Keratinocyte (primary cell): ENCODE data around the gene RASD1. TPM values are rescaled to one million over a fixed set of nuclear protein-coding genes. Genes with fewer than 3 reads are reported as not detected.

Experiments used
- DNase-seq: peaks from one replicate; pipeline ENCODE4 v3.0.0-alpha.2; 2011; ENCODE audit warnings: low read depth, missing footprints, low spot score
- FAIRE-seq: peaks from 2 replicates; lab custom pipeline; 2011; peaks lifted over from hg19 to GRCh38; lab: Jason Lieb, UNC
- H2AFZ ChIP-seq: 2 replicates; pipeline ENCODE4 v1.6.0; 2012; ENCODE audit warnings: low read length, control low read depth, inconsistent platforms; ENCODE audit not compliant: control insufficient read depth
- H3K27ac ChIP-seq: 2 replicates; pipeline ENCODE4 v1.5.1; 2011; ENCODE audit warnings: low read length; ENCODE audit not compliant: control insufficient read depth, insufficient read depth
- H3K27me3 ChIP-seq: 3 replicates; pipeline ENCODE4 v1.6.0; 2011; ENCODE audit warnings: low read length; ENCODE audit not compliant: control insufficient read depth, insufficient read depth; ENCODE audit errors: extremely low read depth
- H3K36me3 ChIP-seq, 2 experiments: 2 replicates in 1 of 2; 3 replicates in 1 of 2; pipeline ENCODE4 v1.5.1; 2011; ENCODE audit warnings: low read length in 2 of 2, mild to moderate bottlenecking in 1 of 2; ENCODE audit not compliant: control insufficient read depth in 2 of 2, insufficient read depth in 2 of 2; ENCODE audit errors: extremely low read depth in 1 of 2
- H3K4me1 ChIP-seq: 3 replicates; pipeline ENCODE4 v1.5.1; 2011; ENCODE audit warnings: low read length; ENCODE audit not compliant: control insufficient read depth, insufficient read depth; ENCODE audit errors: extremely low read depth
- H3K4me2 ChIP-seq: 3 replicates; pipeline ENCODE4 v1.6.0; 2011; ENCODE audit warnings: low read depth, low read length; ENCODE audit not compliant: control insufficient read depth, insufficient read depth; ENCODE audit errors: extremely low read depth
- H3K4me3 ChIP-seq, 3 experiments: fragments of 200-600 bp in 1 of 3; sonication (generic) in 1 of 3; 2 replicates in 2 of 3; 3 replicates in 1 of 3; pipeline ENCODE4 v1.5.1; 2011 to 2016; ENCODE audit warnings: low read length in 3 of 3, mild to moderate bottlenecking in 3 of 3, control low read depth in 2 of 3, inconsistent platforms in 1 of 3, low read depth in 1 of 3, mixed read lengths in 1 of 3, mixed run types in 1 of 3, moderate library complexity in 1 of 3; ENCODE audit not compliant: control insufficient read depth in 2 of 3, insufficient read depth in 2 of 3; ENCODE audit errors: extremely low read depth in 1 of 3
- H3K79me2 ChIP-seq: 2 replicates; pipeline ENCODE4 v1.6.0; 2012; ENCODE audit warnings: low read length; ENCODE audit not compliant: control insufficient read depth, insufficient read depth
- H3K9ac ChIP-seq: 3 replicates; pipeline ENCODE4 v1.6.0; 2011; ENCODE audit warnings: low read length; ENCODE audit not compliant: control insufficient read depth, insufficient read depth; ENCODE audit errors: extremely low read depth
- H3K9me1 ChIP-seq: 3 replicates; pipeline ENCODE4 v1.6.0; 2011; ENCODE audit warnings: low read length; ENCODE audit not compliant: control insufficient read depth, insufficient read depth; ENCODE audit errors: extremely low read depth
- H3K9me3 ChIP-seq: 2 replicates; pipeline ENCODE4 v1.5.1; 2012; ENCODE audit warnings: low read depth, low read length; ENCODE audit not compliant: control insufficient read depth
- H4K20me1 ChIP-seq: 3 replicates; pipeline ENCODE4 v1.6.0; 2011; ENCODE audit warnings: low read length; ENCODE audit not compliant: control insufficient read depth, insufficient read depth; ENCODE audit errors: extremely low read depth
- EZH2 ChIP-seq: IDR thresholded peaks from one replicate; pipeline ENCODE4 v1.6.1; 2012; ENCODE audit warnings: inconsistent platforms, mild to moderate bottlenecking, low read length, moderate library complexity
- dilution Hi-C: fragments of 300-500 bp; cut with MboI; formaldehyde crosslinking; loops from one replicate; pipeline ENCODE4 v1.7.0; 2020; ENCODE audit warnings: low sequenced_read_pairs; ENCODE audit not compliant: extremely low pct_ligation_motif_present
- polyA plus RNA-seq, 5 experiments: library from polyadenylated mRNA; depleted of rRNA in 3 of 5; stranded (reverse) in 3 of 5; stranded (forward) in 1 of 5; unstranded in 1 of 5; fragments of >200 nt; gene quantifications; 1 replicate in 1 of 5; 2 replicates in 3 of 5; 3 replicates in 1 of 5; pipeline versions ENCODE4 v1.2.1 to v1.2.3, GENCODE V29; 2011 to 2012; ENCODE audit warnings: missing spikeins in 2 of 5, low read depth in 1 of 5, low replicate concordance in 1 of 5
- TF ChIP-seq, protein P1 (sequence below), 3 experiments: IDR thresholded peaks in 1 of 3; conservative IDR thresholded peaks in 1 of 3; optimal IDR thresholded peaks in 1 of 3; 2 replicates in 2 of 3; 3 replicates in 1 of 3; pipeline versions ENCODE3 to v1.5.1; 2011; ENCODE audit warnings: low read length in 3 of 3, mild to moderate bottlenecking in 3 of 3, moderate library complexity in 2 of 3, control low read depth in 1 of 3, inconsistent platforms in 1 of 3; ENCODE audit not compliant: insufficient read depth in 2 of 3; ENCODE audit errors: extremely low read depth in 1 of 3

RASD1 gene
- polyA plus RNA-seq, 1 donor (not counting 4 experiments of a cell fraction or from before 2014, with no cell fraction given), result 0.20 TPM

DNA sequence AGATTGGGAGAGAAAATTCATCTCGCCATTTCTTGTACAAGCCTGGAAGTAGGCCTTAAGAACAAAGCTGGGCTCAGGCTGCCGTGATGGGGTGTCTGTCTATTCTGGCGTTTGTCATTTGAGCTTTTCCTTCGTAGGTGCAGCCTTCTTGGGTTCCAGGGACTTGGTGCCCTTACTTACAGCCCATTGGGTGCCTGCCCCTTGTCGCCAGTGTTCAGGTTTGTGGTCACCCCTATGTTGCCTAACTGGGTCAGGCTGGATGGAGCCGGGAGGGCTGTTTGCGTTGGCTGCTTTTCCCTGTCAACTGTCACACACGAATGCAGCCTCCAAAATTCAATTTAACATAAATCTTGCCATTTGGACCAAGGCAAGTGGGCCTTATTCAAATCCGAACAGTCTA, 43.1 kb downstream of the RASD1 start:
- H3K9me1 ChIP-seq, result no peaks in the 10 kb centered on the region
- no peaks in the 10 kb centered on the region for H3K79me2 ChIP-seq
- H3K9me3 ChIP-seq, result no peaks in the 10 kb centered on the region
- no peaks in the 10 kb centered on the region for H3K4me1 ChIP-seq
- no peak overlapping the region for H3K4me2 ChIP-seq
- FAIRE-seq (no peak), DNase-seq (no peak)
- dilution Hi-C loops, result no loop called here
- peaks cover 33% of the 10 kb centered on the region for H3K27me3 ChIP-seq
- H3K4me3 ChIP-seq, result no peak overlapping the region
- H4K20me1 ChIP-seq, result no peaks in the 10 kb centered on the region
- no peak for TF ChIP-seq EZH2
- TF ChIP-seq, protein P1, sequence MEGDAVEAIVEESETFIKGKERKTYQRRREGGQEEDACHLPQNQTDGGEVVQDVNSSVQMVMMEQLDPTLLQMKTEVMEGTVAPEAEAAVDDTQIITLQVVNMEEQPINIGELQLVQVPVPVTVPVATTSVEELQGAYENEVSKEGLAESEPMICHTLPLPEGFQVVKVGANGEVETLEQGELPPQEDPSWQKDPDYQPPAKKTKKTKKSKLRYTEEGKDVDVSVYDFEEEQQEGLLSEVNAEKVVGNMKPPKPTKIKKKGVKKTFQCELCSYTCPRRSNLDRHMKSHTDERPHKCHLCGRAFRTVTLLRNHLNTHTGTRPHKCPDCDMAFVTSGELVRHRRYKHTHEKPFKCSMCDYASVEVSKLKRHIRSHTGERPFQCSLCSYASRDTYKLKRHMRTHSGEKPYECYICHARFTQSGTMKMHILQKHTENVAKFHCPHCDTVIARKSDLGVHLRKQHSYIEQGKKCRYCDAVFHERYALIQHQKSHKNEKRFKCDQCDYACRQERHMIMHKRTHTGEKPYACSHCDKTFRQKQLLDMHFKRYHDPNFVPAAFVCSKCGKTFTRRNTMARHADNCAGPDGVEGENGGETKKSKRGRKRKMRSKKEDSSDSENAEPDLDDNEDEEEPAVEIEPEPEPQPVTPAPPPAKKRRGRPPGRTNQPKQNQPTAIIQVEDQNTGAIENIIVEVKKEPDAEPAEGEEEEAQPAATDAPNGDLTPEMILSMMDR (optimal IDR thresholded peaks at IDR 0.05 in 1 of 3, IDR thresholded peaks at IDR 0.05 in 1 of 3, conservative IDR thresholded peaks at IDR 0.05 in 1 of 3; ENCODE audit: extremely low read depth in 1 of 3, insufficient read depth in 2 of 3, low read length in 3 of 3), result no peak
- no peak overlapping the region for H2AFZ ChIP-seq
- H3K36me3 ChIP-seq, result no peaks in the 10 kb centered on the region
- H3K9ac ChIP-seq, result no peak overlapping the region
- H3K27ac ChIP-seq, result no peak overlapping the region

DNA sequence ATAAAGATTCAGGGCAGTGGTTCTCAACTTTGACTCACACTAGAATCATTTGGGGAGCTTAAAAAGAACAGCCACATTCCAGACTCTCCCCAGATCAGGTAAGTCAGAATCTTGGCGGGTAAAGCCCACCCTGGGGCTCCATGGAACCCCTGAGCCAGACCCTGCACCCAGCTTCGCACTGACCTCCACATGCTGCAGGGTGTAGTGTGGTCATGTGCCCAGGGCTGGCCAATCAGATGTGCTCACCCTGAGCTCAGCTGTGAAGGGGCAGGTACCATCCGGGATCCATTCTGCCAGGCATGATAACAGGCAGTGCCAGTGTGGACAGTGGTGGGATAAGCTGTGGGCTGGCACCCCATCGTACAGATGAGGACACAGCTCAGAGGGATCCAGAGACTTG, 47.5 kb downstream of the RASD1 start:
- H3K36me3 ChIP-seq, result no peaks in the 10 kb centered on the region
- TF ChIP-seq, protein P1 (optimal IDR thresholded peaks at IDR 0.05 in 1 of 3, IDR thresholded peaks at IDR 0.05 in 1 of 3, conservative IDR thresholded peaks at IDR 0.05 in 1 of 3; ENCODE audit: extremely low read depth in 1 of 3, insufficient read depth in 2 of 3, low read length in 3 of 3), result no peak
- no peak for TF ChIP-seq EZH2
- H3K27me3 ChIP-seq, result peaks cover 24% of the 10 kb centered on the region
- H3K9ac ChIP-seq, result no peak overlapping the region
- H3K9me1 ChIP-seq, result no peaks in the 10 kb centered on the region
- H2AFZ ChIP-seq, result no peak overlapping the region
- H3K79me2 ChIP-seq, result no peaks in the 10 kb centered on the region
- DNase-seq (no peak), FAIRE-seq (no peak)
- no peak overlapping the region for H3K4me2 ChIP-seq
- no peaks in the 10 kb centered on the region for H3K9me3 ChIP-seq
- peaks cover 4% of the 10 kb centered on the region for H4K20me1 ChIP-seq
- H3K4me1 ChIP-seq, result no peaks in the 10 kb centered on the region
- dilution Hi-C loops, result no loop called here
- no peak overlapping the region for H3K4me3 ChIP-seq
- H3K27ac ChIP-seq, result no peak overlapping the region
